Duodenal mucosa (tissue), 2 donors: Measurements from ENCODE around the gene CIDEB.

ENCODE experiments used
- H3K27ac ChIP-seq: one replicate; pipeline ENCODE4 v1.7.0; 2013; ENCODE audit warnings: low read depth, low read length
- H3K27me3 ChIP-seq, 2 donors: one replicate each; pipeline ENCODE4 v1.7.0; 2013; ENCODE audit warnings: low read length in 2 of 2, control low read depth in 1 of 2; ENCODE audit not compliant: insufficient read depth in 2 of 2, control insufficient read depth in 1 of 2
- H3K36me3 ChIP-seq, 2 donors: one replicate each; pipeline ENCODE4 v1.7.0; 2013; ENCODE audit warnings: low read length in 2 of 2, control low read depth in 1 of 2; ENCODE audit not compliant: insufficient read depth in 2 of 2, control insufficient read depth in 1 of 2
- H3K4me1 ChIP-seq, 2 donors: one replicate each; pipeline ENCODE4 v1.7.0; 2013; ENCODE audit warnings: low read length in 2 of 2, control low read depth in 1 of 2; ENCODE audit not compliant: insufficient read depth in 2 of 2, control insufficient read depth in 1 of 2
- H3K4me3 ChIP-seq, 2 donors: one replicate each; pipeline ENCODE4 v1.7.0; 2013; ENCODE audit warnings: low read length in 2 of 2, low read depth in 1 of 2
- H3K9ac ChIP-seq, 2 donors: one replicate each; pipeline ENCODE4 v1.7.0; 2013; ENCODE audit warnings: low read length in 2 of 2, low read depth in 1 of 2
- H3K9me3 ChIP-seq, 2 donors: one replicate each; pipeline ENCODE4 v1.7.0; 2013; ENCODE audit warnings: low read length in 2 of 2, control low read depth in 1 of 2; ENCODE audit not compliant: control insufficient read depth in 1 of 2

The CIDEB gene

GRCh38 chr14:24256960-24257359, 50.8 kb downstream of the CIDEB start:
- Histone ChIP-seq H3K4me3 (no peak overlapping the region), H3K9me3 (no peaks in the 10 kb centered on the region), H3K4me1 (no peaks in the 10 kb centered on the region), H3K27me3 (no peaks in the 10 kb centered on the region), H3K27ac (no peak overlapping the region), H3K9ac (no peak overlapping the region), H3K36me3 (peaks cover 0 to 10% of the 10 kb centered on the region in 2 donors)

GRCh38 chr14:24255931-24256711, 51.7 kb downstream of the CIDEB start:
- Histone ChIP-seq H3K27me3 (no peaks in the 10 kb centered on the region), H3K36me3 (peaks cover 0 to 10% of the 10 kb centered on the region in 2 donors), H3K4me1 (no peaks in the 10 kb centered on the region), H3K9ac (no peak overlapping the region), H3K4me3 (no peak overlapping the region), H3K9me3 (no peaks in the 10 kb centered on the region), H3K27ac (no peak overlapping the region)

GRCh38 chr14:24255438-24255837, 52.3 kb downstream of the CIDEB start:
- Histone ChIP-seq H3K27me3 (no peaks in the 10 kb centered on the region), H3K27ac (no peak overlapping the region), H3K9ac (no peak overlapping the region), H3K4me3 (no peak overlapping the region), H3K36me3 (peaks cover 0 to 10% of the 10 kb centered on the region in 2 donors), H3K4me1 (no peaks in the 10 kb centered on the region), H3K9me3 (no peaks in the 10 kb centered on the region)
